ENCODE data around the gene NR2E1. TPM values are rescaled to one million over a fixed set of nuclear protein-coding genes. Genes with fewer than 3 reads are reported as not detected.

Gene NR2E1
- total and polyA plus RNA-seq, 2 experiments from 2014 or later: not detected

- TF ChIP-seq ETS1 (IDR thresholded peaks at IDR 0.05): no peak
- TF ChIP-seq EZH2phosphoT487 (IDR thresholded peaks at IDR 0.05; ENCODE audit: unreplicated experiment): no peak
- TF ChIP-seq POLR2AphosphoS5 (IDR thresholded peaks at IDR 0.05; ENCODE audit: low read depth): no peak
- no peak for TF ChIP-seq STAT1 (IDR thresholded peaks at IDR 0.05; ENCODE audit: unreplicated experiment)
- TF ChIP-seq CTCF (conservative IDR thresholded peaks at IDR 0.05; ENCODE audit: low read depth in 2 of 2): no peak
Observed at GRCh38 chr6:108211671-108212070, 45.8 kb downstream of the NR2E1 start (continued).

GRCh38 chr6:108222064-108222463 is 56.2 kb downstream of the NR2E1 start:
- H3K4me1 ChIP-seq (ENCODE audit: insufficient read depth): peaks cover 12% of the 10 kb centered on the region
- H3K9me2 ChIP-seq (ENCODE audit: insufficient read depth): no peaks in the 10 kb centered on the region
- no peaks in the 10 kb centered on the region for H3K27me3 Mint-ChIP-seq (ENCODE audit: insufficient read depth, low read depth, poor library complexity)
- peaks cover 10% of the 10 kb centered on the region for H3K4me1 Mint-ChIP-seq
- DNase-seq (ENCODE audit: low spot score) (no peak), ATAC-seq (no peak)
- H3K27ac Mint-ChIP-seq: no peak overlapping the region
- no peak overlapping the region for H3K4me2 ChIP-seq
- no peaks in the 10 kb centered on the region for H3K27me3 ChIP-seq (ENCODE audit: insufficient read depth)
- peaks cover 13% of the 10 kb centered on the region; the same call in 2 of the 3 replicates for H3K36me3 Mint-ChIP-seq (ENCODE audit: low read depth)
- H3K27ac ChIP-seq (ENCODE audit: low read depth): no peak overlapping the region
- H3K9me3 Mint-ChIP-seq: no peaks in the 10 kb centered on the region
- H3K36me3 ChIP-seq (ENCODE audit: insufficient read depth): no peaks in the 10 kb centered on the region
- TF ChIP-seq ZNF331 (CRISPR knock-in tag; IDR thresholded peaks at IDR 0.05; ENCODE audit: low read depth) (no peak), EZH2phosphoT487 (IDR thresholded peaks at IDR 0.05; ENCODE audit: unreplicated experiment) (no peak), ETS1 (IDR thresholded peaks at IDR 0.05) (no peak), CTCF (conservative IDR thresholded peaks at IDR 0.05; ENCODE audit: low read depth in 2 of 2) (no peak), NANOG (IDR thresholded peaks at IDR 0.05; ENCODE audit: borderline replicate concordance) (no peak), STAT1 (IDR thresholded peaks at IDR 0.05; ENCODE audit: unreplicated experiment) (no peak)
- no peak overlapping the region for H3K4me3 Mint-ChIP-seq
- no peaks in the 10 kb centered on the region for H3F3A ChIP-seq (replicated peaks; ENCODE audit: low read depth)
- no peak overlapping the region for H2AFZ ChIP-seq
- no peak overlapping the region for H3K4me3 ChIP-seq
- H3K79me2 ChIP-seq (replicated peaks; ENCODE audit: insufficient read depth): no peaks in the 10 kb centered on the region
- H4K20me1 ChIP-seq (replicated peaks; ENCODE audit: insufficient read depth): no peaks in the 10 kb centered on the region
